Fibroblast of skin of right biceps (primary cell): Measurements from ENCODE around the gene AGMO.
A peak's percentile ranks its signal among the peaks of the same experiment; 100 is the strongest.

Source experiments
- DNase-seq: peaks from one replicate; pipeline ENCODE4 v3.0.0-alpha.2; 2013

Gene AGMO

DNA sequence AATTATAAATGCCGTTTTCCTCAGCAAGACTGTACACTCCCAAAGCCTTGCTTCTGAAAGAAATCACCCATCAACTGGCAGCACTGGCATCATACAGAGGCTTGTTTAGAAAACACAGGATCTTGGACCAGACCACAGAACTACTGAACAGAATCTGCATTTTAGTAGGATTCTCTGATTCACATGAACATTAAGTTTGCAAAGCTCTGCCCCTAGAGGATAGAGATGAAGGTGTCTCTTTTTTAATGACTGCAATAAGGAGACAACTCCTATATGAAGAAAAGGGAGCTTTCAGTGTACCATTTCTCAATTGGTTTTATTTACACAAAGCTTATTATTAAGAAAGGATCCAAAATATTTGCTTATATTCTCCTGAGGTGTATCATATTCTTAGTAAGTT is 172.7 kb downstream of the AGMO start:
- no peak for DNase-seq

DNA sequence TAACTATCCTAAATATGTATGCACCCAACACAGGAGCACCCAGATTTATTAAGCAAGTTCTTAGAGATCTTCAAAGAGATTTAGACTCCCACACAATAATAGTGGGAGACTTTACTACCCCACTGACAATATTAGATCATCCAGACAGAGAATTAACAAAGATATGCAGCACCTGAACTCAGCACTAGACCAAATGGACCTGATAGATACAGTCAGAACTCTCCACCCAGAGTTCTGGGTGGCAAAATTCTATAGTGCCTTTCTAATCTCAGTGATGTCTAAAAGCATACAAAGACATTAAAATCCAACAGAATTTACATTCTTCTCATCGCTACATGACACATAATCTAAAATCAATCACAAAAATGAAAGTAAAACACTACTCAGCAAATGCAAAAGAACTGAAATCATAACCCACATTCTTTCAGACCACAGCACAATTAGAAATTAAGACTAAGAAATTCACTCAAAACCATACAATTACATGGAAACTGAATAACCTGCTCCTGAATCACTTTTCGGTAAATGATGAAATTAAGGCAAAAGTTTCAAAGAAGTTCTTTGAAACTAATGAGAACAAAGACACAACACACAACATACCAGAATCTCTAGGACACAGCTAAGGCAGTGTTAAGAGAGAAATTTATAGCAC is 183.2 kb downstream of the AGMO start:
- peak; percentile 22 for DNase-seq

DNA sequence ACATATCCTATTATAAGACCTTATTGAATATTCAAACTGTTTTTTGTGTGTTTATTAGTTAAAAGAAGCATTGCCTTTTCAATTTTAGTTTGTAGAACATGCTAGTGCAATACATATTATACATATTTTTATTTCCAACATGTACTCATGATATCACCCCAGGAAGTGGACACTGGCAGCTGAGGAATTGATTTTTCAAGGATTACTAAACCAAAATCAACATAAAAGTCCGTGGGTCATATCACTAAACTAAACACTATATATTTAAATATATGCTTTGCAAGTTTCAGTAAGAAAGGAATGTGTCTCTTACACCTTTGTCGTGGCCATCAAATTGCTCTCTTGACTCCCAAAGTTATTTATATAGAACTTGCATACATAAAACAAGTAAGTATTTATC is 185.2 kb downstream of the AGMO start:
- no peak for DNase-seq

DNA sequence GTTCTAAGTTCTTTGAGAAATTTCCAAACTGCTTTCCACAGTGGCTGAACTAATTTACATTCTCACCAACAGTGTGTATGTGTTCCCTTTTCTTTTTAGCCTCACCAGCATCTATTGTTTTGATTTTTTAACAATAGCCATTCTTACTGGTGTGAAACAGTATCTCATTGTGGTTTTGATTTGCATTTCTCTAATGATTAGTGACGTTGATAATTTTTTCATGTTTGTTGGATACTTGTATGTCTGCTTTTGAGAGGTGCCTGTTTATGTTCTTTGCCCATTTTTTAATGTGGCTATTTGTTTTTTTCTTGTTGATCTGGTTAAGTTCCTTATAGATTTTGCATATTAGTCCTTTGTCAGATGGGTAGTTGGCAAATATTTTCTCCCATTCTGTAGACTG is 191.4 kb downstream of the AGMO start:
- DNase-seq: no peak

DNA sequence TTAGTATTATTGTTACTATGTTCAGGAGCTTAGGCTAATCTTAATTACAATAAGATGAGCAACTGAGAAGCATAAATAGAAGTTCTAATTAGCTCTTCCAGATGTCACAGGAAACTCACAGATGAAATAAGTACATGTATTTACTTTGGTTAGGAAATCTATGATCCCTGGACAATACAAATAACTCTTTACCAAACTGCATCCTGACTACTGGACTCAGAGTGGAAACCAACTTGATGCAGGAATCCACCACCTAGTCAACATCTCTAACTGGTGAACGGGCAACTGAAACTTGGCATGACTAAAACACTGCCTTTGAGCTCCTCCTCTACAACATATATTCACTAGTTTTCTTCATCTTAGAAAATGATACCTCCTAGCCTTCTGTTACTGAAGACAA is 193.2 kb downstream of the AGMO start:
- DNase-seq: no peak

DNA sequence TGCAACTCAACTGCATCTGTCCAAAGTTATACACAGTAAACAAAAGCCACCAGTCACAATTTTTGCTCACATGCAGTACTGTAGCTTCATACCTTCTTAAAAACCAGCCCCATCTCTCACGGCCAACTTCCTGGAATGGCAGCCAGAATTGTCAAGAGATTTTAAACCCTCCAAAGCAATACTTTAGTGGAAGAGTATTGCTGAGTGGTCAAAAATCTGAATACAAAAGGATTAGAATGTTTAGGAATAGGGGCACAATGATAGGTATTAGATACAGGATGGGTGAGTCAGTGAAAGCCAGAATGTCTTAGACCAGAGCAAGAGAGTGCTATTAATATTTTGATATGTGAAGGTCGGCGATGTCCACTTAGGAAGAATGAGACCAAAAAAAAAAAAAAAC is 193.9 kb downstream of the AGMO start:
- no peak for DNase-seq

DNA sequence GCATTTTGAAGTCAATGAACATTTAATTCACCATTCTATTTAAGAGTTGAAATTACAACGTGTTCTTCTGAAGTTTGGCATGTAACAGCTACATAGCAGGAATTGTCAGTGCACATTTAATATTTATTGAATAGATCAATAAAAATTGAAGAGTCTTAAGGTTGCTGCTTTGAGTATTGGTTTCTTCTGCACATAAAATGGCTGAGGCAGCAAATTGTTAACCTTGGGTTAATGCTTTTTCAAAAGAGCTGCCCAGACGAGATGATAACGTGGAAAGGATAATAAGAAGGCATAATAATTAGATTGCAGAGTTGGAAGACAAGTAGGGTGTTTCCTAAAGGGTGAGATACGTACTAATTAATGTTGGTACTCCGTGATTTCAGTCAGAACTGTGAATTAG is 203.7 kb downstream of the AGMO start:
- DNase-seq: no peak

DNA sequence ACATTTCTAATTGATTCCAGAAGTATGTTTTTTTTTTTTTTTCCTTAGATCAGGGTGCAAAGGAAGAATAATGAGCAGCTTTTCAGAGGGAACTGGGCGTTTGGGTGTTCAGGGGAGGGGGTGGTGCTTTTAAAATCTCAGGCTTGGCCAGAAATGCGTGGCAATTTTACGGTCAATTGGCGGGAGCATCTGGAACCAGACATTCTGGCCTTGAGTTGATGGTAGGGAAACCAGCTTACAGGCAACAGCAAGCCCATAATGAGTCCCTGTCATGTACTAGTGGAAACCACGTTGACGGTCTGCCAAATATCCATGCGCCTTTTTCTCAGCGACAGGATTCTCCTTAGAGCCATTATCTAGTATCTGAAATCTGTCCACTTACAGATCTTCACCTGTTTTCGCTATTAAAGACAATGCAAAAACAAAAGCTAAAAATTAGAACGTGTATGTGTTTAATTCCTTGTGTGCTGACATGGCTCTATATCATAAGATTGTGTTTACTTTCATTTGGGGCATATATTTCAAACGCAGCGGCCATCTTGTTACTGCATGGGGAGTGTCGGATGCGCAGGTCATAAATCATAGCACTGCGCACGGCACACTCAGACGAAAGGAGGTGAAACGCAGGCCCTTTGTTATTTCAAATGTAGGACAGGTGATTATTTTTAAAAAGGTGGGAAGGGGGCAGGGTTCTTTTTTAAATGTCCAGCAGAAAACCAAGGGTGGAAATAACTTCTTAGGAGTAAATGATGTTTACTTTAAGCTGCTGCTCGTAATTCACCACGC is 209.2 kb downstream of the AGMO start:
- DNase-seq: no peak

DNA sequence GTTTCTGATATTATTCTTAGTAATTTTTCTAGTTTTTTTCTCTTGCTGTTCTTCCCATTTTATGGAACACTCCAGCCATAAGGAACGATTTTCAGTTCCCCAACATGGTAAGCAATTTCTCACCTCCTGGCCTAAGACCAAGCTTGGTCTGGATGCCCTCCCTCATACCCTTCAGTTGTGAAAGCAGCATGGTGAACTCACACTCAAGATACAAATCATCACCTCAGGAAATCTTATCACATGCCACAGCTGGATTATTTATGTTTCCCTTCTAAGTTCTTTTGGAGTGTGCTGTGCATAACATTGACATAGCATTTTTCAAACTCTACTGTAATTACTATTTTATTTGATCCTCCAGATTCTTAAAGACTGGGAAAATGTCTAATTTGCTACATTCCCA is 216.6 kb downstream of the AGMO start:
- no peak for DNase-seq

DNA sequence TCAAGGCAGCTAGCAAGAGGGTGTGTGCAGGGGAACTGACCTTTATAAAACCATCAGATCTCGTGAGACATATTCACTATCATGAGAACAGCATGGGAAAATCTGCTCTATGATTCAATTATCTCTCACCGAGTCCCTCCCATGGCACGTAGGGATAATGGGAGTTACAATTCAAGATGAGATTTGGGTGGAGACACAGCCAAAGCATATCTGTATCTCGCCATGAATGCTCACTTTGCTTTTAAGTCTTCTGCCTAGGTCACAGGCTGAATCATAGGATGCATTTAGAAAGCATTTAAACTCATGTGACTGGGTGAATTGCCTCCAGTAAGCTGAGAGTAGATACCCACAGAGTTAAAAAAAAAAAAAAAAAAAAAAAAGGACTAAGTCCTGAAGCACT is 220.0 kb downstream of the AGMO start:
- no peak for DNase-seq

DNA sequence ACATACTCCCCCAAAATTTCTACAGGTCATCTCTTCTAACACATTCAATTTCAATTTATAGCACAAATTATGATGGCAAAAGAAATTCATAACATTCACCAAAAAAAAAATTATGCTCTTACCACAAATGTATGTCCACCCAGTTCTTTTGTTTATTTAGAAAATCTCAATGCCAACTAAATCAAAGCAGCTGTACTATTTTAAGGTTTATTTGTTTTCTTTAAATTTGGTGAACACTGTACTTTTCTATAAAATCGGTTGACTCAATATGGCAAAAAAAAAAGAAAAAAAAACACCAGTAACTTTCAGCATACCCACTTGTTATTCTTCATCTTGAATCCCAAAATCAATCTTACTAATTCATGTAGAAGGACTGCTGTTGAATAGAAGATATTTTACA is 225.7 kb downstream of the AGMO start:
- no peak for DNase-seq

DNA sequence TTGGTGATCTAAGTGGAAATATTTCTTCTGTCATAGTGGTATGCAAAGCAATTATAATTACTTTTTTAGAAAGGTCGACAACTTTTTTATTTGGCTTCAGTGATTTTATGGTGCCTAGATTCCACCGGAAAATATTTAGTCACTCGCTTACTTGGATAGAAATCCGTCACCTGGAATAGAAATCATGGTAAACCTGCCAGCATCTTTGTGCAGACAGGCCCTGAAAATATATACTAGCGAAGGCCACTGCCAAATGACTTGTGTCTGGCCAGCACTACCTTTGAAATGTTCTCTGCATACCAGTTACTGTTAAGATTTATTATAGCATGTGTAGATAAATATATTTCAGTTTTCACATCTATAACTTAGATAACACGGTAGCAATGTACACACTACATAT is 226.4 kb downstream of the AGMO start:
- no peak for DNase-seq

DNA sequence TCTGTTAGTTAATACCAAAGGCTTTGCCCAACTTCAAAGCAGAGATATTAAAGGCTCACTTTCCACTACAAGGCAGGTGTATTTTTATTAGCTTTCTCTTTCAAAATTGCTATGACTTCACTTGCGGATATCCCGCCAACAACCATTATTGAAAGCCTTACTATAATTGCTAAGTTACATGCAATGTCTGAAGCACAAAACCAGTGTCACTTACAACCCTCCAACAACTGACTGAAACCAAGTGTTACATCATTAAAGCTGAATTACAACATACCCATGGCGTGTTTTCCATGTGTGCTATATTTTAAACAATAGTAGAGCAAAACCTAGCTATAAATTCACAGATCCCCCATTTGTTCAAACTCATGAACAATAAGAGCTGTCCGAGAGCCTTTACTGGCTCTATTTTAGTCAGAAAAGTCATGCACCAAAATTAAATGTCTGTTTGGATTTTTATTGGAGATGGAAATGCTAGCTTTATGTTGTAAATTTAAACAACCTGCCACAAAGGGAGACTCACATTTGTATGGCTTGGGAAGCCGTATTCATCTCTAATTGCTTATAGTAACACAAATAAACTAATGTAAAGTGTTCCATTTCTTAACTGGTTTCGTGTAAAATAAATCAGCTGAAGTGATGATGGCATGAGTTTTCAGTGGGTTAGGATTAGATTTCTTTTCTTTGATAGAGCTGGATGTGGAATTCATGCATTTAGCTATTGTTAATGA is 227.1 kb downstream of the AGMO start:
- DNase-seq: no peak

DNA sequence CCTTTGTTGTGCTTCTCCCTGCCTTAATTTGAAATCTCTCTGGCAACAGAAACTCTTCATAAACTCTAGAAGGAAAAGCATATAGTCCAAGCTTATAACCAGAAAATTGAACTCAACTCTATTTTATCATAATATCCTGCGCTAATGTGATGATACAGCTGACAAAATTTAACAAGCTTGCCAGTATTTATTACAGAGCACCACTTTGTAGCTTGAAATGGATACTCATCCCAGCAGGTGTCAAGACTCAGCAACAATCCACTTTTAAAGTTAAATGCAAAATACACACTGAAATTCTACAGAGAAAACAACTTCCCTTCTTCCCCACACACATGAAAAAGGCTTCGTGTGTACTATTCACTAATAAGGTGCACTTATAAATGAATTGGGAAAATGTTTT is 228.9 kb downstream of the AGMO start:
- DNase-seq: no peak

DNA sequence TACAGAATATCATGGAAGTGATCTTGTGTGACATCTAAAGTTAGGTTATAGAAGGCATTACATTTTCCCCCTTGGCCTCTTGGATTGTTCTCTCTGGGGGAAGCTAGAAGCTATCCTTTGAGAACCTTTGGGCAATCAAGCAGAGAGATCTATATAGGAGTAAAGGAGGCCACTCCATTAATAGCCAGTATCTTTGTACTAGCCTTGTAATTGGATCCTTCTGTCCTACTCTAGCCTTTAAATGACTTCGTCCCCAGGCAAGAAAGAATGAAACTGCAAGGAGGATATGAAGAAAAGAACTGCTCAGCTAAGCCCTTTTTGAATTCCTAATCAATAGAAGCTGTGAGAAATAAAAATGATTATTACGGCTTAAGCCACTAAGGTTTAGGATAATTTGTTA is 230.9 kb downstream of the AGMO start:
- DNase-seq: no peak

DNA sequence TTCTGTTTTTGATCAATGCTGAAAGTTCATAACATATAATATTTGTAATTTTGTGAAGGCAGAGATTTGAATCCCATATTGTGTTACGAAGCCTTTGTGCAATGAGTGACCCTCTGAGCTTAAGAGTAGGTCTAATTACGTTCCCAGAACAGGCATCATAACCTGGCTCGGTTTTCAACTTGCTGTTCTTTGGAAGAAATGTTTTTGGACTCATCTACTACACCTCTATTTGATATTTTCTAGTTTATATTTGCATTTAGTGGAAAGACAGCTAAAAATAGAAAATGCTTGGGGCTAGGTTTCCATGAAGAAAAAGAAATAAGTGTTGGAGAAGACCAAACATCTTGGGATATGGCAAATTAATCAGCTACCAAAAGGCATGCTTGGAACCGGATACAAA is 234.8 kb downstream of the AGMO start:
- DNase-seq: no peak

DNA sequence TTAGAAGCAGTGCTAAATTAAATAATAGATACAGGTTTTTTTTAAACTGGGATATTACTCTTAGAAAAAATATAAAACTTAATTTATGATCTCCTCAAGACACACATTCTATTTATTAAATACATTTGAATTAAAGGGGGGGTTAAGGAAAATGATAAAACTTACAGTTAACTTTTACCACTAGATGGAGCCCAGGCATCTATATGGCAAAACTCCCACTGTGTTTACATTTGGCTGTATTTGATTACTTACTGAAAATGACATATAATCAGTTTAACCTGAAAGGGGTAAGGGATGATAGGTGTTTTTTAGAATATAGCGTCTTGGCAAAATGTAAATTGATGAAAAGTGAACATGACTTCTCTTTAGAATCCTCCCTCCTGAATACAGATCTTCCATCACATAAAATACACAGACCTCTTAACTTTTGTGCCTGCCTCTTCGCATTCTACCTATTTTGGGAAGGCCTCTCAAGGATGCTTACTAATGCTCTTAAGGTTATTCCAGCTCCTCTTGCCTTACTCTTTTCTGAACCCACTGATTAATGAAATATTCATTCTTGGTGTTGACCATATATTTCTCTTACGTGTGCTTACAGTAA is 235.7 kb downstream of the AGMO start:
- DNase-seq: peak; percentile 36

DNA sequence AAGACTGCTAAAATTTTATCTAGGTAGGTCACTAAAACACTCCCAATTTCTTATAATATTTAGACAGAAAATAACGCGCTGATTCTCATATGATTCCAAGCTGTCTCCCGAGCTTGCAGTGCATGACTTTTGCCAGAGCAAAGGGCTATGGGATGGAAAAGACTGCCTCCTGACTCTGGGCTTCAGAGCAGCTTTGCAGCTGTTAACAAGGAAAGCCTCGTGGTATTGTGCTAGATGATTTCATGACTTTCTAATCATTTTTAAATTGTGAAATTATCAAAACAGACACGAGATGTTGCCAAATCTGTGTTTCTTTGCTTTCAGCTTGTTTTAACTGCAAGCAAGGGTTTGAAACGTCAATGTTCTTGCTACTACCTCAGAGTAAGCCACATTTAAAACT is 238.3 kb downstream of the AGMO start:
- no peak for DNase-seq

DNA sequence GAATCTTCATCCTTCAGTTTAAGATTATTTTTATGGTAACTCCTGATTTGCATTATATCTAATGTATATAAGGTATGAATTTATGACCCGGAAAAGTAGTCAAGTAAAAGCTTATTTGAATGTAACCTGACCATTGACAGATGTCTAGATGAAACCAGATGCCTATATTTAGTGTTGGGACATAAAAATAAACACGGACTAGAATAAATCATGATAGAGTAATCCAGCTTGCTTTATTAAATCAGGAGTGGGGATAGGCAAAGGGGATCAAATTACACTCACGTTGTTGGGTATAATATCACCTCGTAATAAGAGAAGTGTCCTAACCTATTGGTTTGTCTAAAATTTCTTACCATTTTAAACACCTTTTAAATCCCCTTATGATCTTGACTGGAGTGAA is 244.6 kb downstream of the AGMO start:
- no peak for DNase-seq

DNA sequence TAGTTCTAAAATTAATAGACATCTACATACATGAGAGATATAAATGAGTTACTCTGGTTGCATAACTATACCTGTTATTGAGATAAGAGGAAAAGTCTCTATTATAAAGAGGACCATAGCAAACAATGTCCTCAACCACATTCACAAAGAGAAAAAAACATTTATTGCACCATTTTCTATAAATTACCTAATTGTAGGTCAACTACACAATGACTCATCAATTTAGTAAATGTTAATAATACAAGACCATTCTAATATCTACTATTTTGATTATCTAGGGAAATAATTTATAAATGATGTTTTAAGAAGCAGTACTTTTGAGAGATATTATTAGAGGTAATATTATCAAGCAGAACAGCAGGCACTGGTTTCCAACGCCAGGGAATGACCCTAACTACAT is 246.1 kb downstream of the AGMO start:
- DNase-seq: no peak

DNA sequence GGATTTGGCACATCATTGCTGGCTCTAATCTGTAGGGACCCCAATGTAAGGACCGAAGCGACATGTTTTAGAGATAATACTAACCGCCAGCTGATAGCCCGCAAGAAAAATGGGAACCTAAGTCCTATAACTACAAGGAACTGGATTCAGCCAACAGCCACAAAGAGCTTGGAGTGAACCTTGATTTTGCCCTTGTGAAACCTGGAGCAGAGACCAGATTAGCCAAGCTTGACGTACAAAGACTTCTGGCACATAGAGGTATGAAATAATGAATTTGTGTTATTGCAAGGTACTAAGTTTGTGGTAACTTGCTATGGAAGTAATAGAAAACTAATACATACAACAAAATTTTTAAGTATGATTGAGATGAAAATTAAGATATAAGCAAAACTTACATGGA is 246.9 kb downstream of the AGMO start:
- no peak for DNase-seq

DNA sequence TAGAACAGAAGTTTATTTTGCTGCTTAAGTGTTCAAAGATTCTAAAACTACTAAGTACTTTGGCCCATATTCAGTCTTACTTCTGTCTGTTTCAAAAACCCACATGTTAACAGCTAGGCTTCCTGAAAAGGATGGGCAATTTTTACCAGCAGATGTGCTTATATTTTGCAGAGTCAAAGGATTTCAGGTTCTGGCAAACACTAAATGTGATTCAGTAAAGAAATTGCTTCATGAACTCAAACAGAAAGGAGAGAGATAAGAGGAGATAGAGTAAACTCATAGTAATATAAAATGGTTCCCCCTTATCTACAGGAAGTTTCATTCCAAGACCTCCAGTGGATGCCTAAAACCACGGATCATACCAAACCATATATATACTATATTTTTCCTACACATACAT is 248.5 kb downstream of the AGMO start:
- no peak for DNase-seq

DNA sequence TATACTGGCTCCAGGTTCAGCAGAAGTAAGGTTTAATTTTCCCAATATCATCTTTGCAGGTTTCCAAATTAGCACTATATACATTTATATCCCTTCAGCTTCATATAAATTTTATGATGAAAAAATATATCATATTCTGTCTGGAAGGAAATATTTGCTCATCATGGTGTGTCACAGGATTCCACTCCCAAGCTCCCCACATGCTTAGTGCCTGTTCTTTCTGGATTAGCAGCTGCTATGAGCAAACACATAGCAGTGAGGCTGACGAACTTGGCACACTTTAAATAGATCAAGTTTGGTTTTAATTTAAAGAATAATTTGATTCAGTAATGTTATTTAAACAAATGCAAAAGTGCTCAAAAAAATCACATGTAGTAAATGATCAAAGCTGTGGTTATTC is 251.9 kb downstream of the AGMO start:
- DNase-seq: peak; percentile 76

DNA sequence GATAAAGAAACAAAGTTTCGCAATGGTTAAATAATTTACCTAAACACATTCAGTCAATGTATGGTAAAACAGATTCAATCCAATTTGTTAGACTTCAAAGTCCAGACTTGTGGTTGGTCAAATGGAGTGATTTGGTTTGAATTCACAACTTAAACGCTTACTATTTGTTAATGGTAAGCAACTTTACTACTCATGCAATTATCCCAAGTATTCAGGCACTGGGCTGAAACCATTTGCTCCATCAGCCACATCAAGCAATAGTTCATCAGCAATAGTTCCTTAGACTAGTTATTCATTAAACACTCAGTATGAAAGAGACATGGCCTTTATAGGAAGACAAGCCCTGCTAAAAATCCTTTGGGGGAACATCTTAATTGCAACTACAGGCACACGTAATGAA is 253.0 kb downstream of the AGMO start:
- DNase-seq: no peak
